CD4-positive, alpha-beta T cell treated with Interleukin-4 for 1 hour (primary cell): ENCODE data around the gene NFIB.
A peak's percentile ranks its signal among the peaks of the same experiment; 100 is the strongest.

Source experiments
- DNase-seq, 2 donors: peaks; one replicate each; pipeline ENCODE4 v3.0.0-alpha.2; 2020 to 2022

NFIB gene

DNA sequence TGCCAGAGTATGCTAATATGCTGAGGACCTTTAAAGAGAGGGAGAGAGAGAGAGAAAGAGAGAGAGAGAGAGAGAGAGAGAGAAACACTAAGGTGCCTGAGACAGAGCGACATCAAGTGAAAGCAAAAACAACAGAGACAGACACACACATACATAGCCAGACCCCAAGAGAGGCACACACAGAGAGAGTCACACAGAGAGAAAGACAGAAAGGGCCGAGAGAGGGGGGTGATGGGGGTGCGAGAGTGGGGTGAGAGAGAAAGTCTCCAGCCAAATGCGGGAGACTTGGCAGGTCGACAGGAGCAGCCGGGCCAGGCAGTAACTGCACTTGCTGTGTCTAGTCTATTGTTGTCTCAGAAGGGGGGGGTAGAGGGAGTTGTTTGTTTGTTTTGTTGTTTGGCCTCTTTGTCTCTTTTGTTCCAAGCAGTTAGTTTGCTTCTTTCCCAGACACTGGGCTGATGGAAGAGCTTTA is 30.1 kb upstream of the NFIB start:
- DNase-seq = no peak

DNA sequence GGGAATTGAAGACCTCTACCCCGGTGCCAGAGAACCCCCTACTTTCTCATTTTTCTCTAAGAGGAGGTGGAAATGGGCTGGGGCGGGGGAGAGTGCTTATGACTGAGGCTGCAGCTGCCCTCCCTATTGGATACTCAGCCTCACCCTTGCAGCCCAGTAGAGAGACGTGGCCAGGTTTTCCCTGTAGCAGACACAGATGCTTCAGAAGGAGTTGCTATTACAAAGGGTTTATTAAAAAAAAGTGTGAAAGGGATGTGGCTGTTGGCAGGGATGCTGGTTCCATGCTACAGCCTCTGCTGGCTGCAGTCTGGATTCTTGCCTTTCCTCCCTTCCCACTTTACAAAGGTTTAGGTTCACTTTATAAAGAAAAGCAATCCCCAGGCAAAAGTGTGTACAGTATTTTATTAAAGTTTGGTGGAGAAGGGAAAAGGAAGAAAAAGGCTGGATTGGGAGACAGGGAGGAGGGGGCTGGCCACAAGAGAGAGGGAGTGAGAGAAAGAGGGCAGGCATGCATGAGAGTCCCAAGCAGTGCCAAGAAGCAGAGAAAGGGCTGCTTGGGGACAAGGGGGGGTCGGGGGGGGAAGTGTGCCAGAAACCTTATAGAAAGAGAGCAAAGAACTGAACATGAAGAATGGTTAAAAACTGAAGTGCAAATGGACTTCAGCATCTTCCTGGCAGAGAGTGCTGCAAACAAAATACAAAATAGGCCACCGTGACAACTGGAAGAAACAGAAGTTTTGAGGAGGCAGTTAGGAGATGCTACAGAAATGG is 29.5 kb upstream of the NFIB start:
- no peak for DNase-seq

DNA sequence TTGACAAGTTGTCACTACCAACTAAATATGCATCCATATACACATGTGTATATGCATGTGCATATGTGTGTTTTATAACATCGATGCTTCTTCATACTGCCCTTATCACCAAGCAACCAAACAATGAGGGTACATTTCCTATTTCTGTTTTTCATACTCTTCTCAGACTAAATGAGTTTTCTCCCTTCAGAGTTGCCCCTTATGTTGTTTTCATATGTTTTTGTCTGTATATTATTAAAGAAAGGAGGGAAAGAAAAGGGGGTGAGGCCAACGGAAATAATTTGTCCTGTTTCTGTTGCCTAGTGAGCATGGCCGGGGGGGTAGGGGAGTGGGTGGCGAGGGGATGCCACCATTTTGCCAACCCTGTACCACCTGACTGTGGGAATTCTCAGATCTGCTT is 28.8 kb upstream of the NFIB start:
- no peak for DNase-seq

DNA sequence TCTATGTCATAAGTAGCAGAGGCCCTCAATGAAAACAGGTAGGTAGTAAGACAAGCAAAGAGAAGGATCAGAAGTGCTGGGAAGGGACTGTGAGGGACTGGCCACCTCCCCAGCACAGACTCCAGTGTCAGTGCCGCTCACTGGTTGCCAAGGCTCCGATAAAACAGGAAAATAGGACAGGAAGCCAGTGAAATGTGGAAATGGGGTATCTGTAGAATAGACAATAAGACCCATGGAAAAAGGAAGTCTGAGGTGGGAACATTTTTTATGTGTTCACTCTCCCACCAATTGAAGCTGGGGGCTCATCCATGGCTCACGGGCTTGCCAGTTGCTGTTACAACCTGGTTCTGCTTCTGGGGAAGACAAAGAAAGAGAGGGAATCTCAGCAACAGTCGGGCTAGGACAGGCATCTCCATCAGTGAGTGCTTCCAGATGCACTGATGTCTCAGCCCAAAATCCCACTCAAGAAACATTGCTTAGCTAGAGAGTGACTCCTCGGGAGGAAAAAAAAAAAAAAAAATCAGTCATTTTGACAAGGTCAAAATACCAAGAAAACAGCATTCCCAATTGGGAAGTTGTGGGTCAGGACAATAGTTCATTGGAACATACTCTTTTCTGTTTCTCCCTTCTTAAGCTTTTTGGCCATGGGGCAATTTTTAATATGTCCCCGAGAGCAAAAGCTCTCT is 27.6 kb upstream of the NFIB start:
- DNase-seq = no peak

DNA sequence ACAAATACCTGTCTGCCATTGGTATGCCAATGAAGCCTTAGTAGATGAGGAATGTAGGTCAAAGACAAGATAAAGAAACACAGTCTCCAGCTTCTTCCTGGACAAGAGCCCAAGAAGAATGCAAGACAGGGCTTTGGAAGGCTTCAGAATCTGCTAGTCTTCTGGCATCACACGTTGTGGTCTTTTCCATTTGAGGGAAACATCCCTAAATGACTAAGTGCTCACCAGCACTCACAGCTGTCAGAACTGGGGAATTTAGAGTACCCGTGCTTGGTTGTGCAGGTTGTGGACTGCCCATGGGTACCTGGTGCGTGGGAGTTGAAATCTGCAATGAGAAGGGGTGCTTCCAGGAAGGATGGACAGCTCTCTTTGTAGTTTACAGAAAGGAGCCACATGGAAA is 27.1 kb upstream of the NFIB start:
- no peak for DNase-seq

DNA sequence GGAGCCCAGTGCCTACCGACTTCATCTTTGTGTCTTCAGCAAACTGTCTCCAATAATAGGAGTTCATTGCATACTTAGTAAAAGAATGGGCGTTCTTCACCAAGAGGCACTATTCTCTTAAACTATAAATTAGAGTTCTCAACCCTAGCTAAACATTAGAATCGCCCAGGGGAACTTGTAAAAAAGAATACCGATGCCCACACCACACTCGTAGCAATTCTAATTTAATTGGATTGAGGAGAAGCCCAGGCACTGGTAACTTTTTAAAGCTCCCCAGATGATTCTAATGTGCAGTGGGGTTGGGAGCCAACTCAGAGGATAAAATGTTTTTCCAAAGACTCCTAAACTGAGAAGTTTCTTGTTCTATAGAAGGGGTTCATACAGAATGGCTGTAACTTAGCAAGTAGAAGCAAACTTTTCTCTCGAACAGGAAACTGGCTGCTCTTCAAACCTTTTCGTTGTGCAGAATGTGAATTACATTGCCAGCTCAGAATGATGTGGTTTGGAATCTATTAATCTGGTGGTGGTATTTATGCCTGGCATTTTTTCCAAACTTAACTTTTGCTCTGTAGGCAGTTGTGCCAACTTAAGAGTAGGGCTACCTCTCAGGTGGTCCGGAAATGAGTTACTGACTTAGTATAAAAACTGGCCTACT is 26.4 kb upstream of the NFIB start:
- no peak for DNase-seq

DNA sequence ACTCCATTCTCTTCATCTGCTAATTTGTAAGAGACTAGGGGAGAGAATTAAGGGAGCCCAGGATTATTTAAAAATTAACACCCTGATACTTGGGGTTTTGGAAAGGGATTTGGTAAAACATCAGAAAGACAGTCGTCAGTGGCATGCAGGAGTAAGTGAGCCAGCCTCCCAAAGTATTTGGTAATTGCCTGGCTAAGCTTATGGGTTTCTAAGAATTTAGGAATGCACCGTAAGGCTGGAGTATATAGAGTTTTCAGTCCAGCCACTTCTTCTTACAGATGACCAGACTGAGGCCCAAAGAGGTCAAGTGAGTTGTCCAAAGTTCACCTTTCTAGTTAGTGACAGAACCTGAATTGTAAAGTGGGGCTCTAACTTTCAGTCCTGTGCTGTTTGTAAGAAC is 25.8 kb upstream of the NFIB start:
- no peak for DNase-seq

DNA sequence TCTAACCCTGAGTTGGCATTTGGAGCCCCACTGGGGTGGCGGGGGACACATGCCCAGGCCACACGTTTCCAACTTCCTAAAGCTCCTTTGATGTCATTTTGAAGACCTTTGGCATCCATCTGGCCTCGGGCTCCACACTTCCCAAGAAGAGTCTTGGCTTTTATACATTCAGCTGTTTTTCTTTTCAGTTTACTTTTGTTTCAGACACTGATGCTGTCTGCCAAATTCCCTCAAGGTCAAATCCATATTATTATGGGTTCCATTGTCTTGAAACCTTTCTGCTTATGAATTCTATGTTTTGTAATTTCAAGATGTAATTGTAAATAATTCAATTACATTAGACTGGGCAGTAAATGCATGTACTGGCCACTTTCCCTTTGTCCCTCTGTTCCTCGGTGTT is 23.7 kb upstream of the NFIB start:
- no peak for DNase-seq

DNA sequence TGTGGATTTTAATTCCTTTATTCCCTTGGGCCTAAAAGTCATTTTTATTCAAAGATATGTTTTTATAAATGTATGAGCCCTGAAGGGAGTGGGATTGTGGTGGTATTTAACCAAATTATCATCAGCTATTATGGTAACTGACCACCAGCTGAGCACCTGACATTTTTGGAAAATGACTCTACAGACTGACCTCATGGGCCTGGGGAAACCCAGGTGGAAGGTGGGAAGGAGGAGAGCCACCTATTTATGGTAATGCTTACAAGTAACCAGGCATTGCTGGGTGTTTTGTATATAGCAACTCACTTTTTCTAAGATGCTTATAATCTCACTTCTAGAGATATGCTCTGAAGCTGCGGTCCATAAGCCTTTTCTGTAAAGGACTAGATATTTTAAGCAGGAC is 22.3 kb upstream of the NFIB start:
- DNase-seq = no peak

DNA sequence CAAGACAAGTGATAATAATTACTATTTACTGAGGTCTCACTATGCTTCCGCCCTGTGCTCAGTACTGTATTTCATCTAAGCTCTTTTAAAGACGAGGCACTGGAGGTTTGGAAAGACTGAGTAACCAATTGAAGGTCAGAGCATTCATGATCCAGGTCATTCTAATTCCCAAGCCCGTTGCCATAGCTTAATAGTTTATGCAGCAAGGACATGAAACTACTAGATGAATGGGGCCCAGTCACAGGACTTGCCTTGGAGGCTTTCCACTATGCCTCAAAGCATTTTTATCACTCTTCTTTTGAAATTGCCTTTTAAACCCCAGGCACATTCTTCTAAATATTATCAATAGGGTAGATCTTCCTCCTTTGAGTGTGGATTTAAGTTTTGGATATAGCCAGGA is 17.2 kb upstream of the NFIB start:
- DNase-seq = no peak

DNA sequence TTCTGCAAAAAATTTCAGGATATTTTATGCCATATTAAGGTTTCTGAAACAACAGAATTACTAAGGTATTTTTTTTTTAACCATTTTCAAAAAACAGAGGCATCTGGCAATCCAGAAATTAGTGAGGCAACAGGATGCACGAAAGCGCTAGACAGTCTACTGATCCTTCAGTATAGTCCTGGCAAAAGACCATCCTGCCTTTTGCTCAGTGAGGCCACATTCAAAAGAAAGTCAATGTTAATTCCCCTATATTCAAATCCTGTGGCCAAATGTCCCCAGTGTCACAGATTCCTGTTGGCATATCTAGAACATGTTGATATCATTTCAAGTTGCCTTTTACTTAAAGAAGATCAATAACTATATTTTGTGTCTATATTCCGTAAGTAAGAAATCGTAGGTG is 13.1 kb upstream of the NFIB start:
- no peak for DNase-seq

DNA sequence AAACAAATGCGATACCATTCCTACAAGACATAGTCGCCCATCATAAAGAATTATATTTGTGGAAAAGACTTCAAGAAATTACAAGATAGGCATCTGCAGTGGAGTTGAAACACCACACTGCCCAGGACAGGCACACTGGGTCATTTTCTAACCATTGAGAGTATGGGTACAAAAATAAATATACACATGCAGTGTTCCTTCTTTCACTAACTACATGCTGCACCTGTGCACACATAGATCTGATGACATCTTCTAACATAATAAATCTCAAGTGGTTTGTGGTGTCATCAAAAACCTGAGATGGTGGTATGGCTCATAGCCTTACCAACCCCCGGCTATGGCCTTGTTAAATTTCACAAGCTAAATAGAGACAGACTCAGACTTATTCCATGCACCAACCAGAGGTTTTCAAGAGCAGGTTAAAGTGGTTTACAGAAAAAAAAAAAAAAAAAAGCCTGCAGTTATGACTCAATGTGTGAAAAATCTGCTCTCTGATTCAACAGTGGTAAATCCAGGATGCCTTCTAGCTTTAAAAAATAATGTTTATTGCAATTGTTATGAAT is 12.4 kb upstream of the NFIB start:
- DNase-seq = no peak

DNA sequence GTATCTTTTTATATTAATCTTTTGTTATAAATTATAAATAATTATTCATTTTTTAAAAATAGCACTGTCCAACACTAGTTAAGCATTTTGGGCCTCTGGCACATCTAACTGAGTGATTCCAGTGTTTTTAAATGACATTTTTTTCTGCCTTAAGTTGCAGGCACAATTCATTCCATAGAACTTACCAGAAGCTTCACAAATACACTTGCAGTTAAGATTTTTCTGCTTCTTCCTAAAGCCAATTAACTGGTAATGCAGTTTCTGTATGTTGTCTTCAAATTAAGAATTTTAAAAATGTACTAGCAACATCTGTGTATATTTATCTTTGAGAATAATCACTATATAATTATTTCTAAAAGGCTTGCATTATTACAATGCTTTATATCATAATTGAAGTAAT is 11.2 kb upstream of the NFIB start:
- DNase-seq = no peak

DNA sequence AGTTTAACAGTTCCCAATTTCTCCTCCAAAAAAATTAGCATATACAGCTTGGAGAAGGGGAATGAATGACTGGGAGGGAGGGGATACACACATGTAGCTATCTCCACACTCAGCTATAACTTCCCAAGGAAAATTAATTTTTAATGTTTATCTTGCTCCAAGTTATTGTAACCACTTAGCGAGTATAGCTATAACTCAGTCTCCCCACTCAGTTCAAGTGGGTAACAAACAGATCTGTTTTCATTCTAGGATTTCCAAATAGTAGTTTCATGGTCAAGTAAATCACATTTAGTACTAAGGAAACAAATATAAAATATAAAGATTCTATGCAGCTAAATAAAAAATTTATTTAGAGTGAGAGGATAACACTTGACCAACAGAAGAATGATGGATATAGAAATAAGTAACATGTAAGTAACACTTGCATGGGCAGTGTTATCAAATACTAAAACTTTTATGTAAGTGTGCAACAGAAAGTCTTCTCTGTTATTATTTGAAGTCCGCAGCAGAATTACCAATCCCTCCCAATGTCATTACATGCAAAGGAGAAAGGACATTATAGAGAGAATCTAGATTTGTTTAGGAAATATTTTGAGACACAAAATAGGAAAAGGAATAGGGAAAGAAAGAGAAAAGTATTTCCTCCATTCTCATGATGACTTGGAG is 10.2 kb upstream of the NFIB start:
- no peak for DNase-seq

DNA sequence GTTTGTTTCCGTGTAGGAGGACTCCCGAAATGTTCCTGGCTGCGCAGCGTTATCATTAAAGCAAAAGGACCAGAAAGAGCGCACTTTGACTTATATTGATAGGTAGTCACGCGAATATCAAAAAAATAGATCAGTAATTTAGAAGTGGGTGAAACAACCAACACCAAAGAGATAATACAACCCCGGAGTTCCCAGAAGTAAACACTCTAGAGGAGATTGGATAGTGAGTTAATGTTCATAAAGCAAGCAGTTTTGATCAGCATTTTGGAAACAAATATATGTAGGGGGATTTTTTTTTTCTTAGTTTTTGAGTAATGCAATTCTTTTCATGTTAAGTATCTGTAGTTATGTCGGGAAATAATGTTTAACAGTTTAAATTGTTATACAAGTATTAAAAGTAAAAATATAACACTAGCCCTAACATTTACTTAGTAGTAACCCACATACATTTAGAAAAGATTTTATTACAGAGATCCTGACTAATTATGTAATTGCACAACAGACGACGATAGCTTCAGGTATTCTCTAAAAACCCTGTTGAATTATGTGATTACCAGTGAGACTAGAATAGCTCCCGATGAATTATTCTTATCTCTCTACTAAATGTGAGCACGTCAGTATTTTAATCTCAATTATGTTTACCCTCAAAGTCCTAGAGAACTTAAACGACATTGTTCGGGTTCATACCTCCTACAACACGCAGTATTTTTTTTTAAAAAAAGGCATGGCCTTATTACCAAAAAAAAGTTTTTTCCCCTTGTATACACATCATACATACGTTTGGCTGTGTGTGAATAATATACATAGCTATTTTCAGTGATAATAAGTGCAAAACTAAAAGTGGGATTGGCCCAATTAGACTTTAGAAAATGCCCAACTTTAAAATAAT is 9.4 kb upstream of the NFIB start:
- no peak for DNase-seq

DNA sequence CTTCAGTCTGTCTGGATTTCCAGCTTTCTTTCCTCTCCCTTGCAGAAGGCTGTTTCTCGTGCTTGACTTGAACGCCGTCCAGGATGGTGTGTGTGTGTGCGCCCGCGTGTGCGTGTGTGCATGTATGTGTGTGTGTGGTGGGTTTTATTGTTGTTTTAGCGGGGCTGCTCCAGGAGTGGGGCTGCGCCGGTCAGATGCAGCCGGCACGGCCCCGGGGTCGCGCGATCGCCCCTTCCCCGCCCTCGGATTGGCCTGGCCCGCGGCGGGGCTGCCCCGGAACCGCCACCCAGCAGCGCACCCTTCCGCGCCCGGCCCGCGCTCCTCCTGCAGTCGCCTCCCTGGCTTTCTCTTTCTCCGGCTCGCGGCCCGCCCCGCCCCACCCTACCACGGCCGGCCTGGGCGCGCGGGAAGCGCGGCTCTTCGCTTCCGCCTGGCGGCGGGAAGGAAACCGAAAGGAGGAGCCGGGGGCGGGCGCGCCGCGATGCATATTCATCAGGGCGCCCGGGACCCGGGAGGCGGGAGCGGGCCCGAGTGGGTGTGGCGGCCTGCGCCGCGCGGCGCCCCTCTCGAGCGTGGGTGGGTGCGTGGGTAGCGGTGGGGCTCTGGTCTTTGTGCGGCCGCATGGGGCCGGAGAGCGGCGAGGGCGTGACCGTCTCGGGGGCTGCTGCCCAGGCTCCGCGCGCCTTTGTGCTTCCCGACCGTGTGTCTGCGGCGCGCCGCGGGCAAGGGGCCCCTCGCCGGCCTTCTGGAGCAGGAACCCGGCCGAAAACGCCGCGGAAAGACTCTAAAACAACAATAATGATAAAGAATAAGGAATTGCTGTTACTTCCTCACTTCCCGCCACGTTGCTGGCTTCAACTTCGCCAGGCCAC is 8.5 kb upstream of the NFIB start:
- peak; percentile 62 to 76 for DNase-seq

DNA sequence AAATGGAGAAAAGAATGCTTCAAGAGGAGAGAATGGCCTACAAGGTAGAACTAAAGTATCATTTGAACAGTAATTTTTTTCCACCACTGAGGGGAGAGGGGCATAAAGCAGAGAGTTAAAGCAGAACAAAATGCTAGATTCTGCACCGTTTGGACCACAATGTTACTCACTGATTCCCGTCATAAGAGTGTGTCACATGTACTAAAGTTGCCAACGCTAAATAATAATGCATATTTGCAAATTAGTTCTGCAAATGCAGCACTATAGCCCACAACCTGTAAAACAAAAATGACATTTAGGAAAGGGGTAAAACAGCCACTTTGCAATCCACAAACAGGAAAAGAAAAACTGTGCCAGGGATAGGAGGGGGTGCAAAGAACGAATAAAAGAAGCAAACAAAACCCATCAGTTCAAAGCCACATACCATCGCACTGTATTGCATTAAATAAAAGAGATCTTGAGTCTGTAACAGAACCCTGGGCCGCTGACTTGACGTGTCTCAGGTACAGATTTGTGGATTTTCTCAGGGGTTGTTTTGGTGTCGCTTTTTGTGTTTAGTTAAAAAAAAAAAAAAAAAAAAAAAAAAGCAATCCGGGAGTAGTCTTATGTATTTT is 7.7 kb upstream of the NFIB start:
- DNase-seq = no peak

DNA sequence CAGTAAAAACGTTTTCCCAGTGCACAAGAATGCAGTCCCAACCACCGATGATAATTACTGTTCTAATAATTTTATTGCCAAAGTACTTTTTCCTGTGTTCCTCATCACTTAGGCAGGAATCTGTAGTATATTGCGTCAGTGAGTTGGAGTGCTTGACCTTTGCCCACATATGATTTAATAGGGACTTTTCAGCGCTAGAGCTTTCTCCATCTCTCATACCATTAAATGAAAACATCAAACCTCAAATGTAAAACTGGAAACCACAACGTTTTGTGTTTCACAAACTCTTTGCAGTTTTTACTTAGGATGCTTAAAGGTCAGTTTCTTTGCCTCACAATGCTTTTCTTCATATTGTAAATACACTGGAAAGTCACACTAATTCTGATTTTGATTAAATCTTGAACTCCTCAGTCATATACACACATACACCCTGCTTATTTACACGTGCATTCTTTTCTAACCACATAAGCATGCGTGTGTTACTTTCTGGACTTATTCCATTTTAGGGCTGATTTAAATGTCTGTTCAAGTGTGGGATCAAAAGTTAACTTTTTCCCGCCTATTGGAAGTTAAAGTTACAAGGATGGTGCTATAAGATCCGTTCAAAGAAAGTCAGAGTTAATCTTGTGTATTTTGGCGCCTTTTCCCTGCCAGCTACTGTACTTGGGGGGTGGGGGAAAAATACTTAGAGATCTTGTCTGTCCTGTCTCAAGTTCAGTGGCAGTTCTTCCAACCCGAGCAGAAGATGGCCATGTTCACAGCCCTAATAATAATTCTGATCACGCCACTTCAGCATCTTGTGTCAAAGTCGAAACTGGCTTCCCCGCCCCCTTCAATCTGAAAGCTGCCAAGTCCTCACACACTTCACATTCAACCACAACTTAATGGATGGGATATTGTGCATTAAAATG is 6.6 kb upstream of the NFIB start:
- no peak for DNase-seq

DNA sequence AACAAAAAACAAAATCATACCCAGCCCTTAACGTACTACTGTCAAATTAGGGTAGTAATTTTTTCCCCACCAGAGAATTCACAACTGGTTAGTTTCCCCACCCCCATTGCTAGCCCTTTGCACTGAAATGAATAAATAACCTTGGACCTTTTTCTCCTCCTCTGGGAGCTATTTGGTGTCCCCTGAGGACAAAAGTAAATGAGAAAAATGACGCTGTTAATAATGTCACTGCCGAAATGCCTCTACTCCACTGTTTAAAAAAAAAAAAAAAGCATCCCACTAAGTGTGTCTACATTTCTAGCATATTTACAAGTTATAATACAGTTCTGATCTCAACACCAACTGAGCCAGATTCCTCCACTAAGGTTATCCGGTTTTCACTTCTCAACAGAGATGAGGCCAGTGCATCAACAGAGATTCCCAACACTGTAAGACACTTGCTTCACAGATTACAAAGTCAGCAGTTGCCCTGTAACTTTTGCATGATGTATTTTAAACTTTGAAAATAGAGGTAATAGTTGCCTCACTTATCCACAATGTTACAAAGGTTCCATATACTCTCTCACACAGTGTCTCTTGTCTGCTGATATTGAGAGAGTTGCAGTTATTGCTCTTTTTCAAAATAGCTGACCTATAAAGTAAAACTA is 5.1 kb upstream of the NFIB start:
- no peak for DNase-seq
